KMS-11 (cell line): ENCODE data around the gene HMGXB3.

ENCODE experiments used
- H2AFZ ChIP-seq: fragments of 200-600 bp; sonication (generic); 2 replicates; pipeline ENCODE4 v1.6.1; 2016; ENCODE audit warnings: antibody characterized with exemption, mixed run types, low read depth
- H3K27ac ChIP-seq: fragments of 200-600 bp; sonication (generic); 2 replicates; pipeline ENCODE4 v1.6.1; 2016; ENCODE audit warnings: mild to moderate bottlenecking, mixed run types
- H3K27me3 ChIP-seq: fragments of 200-600 bp; sonication (generic); 2 replicates; pipeline ENCODE4 v1.6.1; 2017; ENCODE audit warnings: mild to moderate bottlenecking, low read depth, mixed run types, moderate library complexity; ENCODE audit not compliant: insufficient read depth
- H3K36me3 ChIP-seq: fragments of 200-600 bp; sonication (generic); 2 replicates; pipeline ENCODE4 v1.6.1; 2017; ENCODE audit warnings: mild to moderate bottlenecking, mixed run types; ENCODE audit not compliant: insufficient read depth
- H3K4me1 ChIP-seq: fragments of 200-600 bp; sonication (generic); 2 replicates; pipeline ENCODE4 v1.6.1; 2016; ENCODE audit warnings: mild to moderate bottlenecking, low read depth, mixed run types; ENCODE audit not compliant: poor library complexity, severe bottlenecking
- H3K4me2 ChIP-seq: fragments of 200-600 bp; sonication (generic); 2 replicates; pipeline ENCODE4 v1.7.0; 2016; ENCODE audit warnings: mild to moderate bottlenecking, mixed run types
- H3K4me3 ChIP-seq: fragments of 200-600 bp; sonication (generic); IDR thresholded peaks from 2 replicates; pipeline ENCODE4 v1.6.1; 2017; ENCODE audit warnings: low read depth, low read length, mixed read lengths; ENCODE audit not compliant: insufficient read depth
- H3K79me2 ChIP-seq: fragments of 200-600 bp; sonication (generic); 2 replicates; pipeline ENCODE4 v1.6.1; 2016; ENCODE audit warnings: low read depth, mixed run types; ENCODE audit not compliant: insufficient read depth
- H3K9ac ChIP-seq: fragments of 200-600 bp; sonication (generic); 2 replicates; pipeline ENCODE4 v1.6.1; 2016; ENCODE audit warnings: mild to moderate bottlenecking, mixed run types
- H4K20me1 ChIP-seq: fragments of 200-600 bp; sonication (generic); 2 replicates; pipeline ENCODE4 v1.6.1; 2016; ENCODE audit warnings: mild to moderate bottlenecking, mixed run types; ENCODE audit not compliant: insufficient read depth
- TF ChIP-seq, protein P1 (sequence below): fragments of 200-600 bp; sonication (generic); conservative IDR thresholded peaks from 2 replicates; pipeline ENCODE4 v1.6.1; 2017; ENCODE audit warnings: low read depth, mild to moderate bottlenecking, antibody characterized with exemption, low read length, moderate library complexity, mixed read lengths

HMGXB3 gene

DNA sequence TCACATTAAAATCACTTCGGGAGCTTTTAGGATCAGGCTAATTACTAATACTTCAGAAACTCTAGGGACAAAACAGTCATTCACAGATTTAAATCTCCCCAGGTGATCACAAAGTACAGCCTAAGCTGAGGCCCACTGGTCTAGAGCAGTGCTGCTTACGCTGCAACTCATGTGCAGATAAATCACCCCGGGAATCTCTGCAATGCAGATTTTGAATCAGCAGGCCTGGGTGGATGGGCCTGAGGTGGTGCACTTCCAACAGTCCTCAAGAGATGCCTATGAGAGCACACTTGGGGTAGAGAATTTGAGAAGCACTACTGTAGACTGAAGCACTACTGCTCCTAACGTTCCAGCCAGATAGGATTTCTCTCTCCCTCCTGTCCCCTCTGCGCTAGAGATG, 57.5 kb downstream of the HMGXB3 start:
- no peak overlapping the region for H3K4me3 ChIP-seq
- no peaks in the 10 kb centered on the region for H3K79me2 ChIP-seq
- no peaks in the 10 kb centered on the region for H3K27me3 ChIP-seq
- no peak overlapping the region for H3K4me2 ChIP-seq
- H3K4me1 ChIP-seq, result no peaks in the 10 kb centered on the region
- H2AFZ ChIP-seq, result no peak overlapping the region
- H3K9ac ChIP-seq, result no peak overlapping the region
- H3K27ac ChIP-seq, result no peak overlapping the region
- no peaks in the 10 kb centered on the region for H3K36me3 ChIP-seq
- H4K20me1 ChIP-seq, result no peaks in the 10 kb centered on the region
- TF ChIP-seq, protein P1, sequence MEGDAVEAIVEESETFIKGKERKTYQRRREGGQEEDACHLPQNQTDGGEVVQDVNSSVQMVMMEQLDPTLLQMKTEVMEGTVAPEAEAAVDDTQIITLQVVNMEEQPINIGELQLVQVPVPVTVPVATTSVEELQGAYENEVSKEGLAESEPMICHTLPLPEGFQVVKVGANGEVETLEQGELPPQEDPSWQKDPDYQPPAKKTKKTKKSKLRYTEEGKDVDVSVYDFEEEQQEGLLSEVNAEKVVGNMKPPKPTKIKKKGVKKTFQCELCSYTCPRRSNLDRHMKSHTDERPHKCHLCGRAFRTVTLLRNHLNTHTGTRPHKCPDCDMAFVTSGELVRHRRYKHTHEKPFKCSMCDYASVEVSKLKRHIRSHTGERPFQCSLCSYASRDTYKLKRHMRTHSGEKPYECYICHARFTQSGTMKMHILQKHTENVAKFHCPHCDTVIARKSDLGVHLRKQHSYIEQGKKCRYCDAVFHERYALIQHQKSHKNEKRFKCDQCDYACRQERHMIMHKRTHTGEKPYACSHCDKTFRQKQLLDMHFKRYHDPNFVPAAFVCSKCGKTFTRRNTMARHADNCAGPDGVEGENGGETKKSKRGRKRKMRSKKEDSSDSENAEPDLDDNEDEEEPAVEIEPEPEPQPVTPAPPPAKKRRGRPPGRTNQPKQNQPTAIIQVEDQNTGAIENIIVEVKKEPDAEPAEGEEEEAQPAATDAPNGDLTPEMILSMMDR, result no peak

DNA sequence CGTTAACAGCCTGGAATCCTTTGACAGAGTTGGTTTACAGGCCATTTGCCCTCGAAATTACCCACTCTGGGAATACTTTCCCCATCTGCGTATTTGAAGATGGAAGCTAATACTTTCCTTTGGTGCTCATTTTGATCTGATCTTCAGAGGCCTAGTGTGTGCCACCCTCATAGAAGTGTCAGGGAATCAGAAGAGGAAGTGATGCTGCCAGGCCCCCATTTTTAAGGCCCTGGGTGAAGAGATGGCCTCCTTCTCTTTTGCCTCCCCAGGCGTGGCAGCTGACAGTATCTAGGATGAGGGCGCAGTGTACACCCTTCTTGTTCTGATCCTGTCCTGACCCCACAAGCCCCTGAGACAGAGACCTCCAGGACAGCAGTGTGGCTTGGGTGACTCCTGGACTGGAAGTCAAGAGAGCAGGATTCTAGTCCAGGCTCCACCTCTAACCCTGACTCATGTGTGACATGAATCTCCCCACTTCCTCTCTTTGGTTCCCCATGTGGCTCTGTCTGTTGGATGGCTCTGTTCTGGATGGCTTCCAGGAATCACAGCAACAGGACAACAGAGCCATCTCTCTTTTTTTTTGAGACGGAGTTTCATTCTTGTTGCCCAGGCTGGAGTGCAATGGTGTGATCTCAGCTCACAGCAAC, 58.1 kb downstream of the HMGXB3 start:
- Histone ChIP-seq H3K27ac (no peak overlapping the region), H3K4me3 (no peak overlapping the region), H3K4me2 (no peak overlapping the region), H3K4me1 (no peaks in the 10 kb centered on the region), H3K27me3 (no peaks in the 10 kb centered on the region), H3K9ac (no peak overlapping the region), H2AFZ (no peak overlapping the region), H3K79me2 (no peaks in the 10 kb centered on the region), H3K36me3 (no peaks in the 10 kb centered on the region), H4K20me1 (no peaks in the 10 kb centered on the region)
- TF ChIP-seq, protein P1, result no peak

DNA sequence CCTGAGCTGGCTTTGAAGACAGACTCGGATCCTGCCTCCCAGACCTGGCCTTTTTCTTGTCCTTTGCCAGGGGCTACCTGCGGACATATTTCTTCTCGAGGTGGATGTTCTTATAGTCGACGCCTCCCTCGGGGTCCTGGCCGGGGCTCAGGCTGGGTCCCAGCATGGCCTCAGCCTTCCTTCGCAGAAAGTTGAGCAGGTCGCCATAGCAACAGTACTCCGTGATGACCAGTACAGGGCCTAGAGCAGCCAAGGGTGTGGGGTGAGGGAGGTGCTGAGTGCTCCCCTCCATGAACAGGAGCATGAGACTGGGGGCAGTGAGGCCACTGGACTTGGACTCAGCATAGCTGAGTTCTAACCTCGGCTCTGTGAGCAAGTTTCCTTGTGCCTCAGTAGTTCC, 59.1 kb downstream of the HMGXB3 start:
- Histone ChIP-seq H3K27ac (no peak overlapping the region), H3K36me3 (no peaks in the 10 kb centered on the region), H3K9ac (no peak overlapping the region), H3K4me3 (no peak overlapping the region), H3K4me2 (no peak overlapping the region), H3K4me1 (no peaks in the 10 kb centered on the region), H2AFZ (no peak overlapping the region), H3K79me2 (no peaks in the 10 kb centered on the region), H3K27me3 (no peaks in the 10 kb centered on the region), H4K20me1 (no peaks in the 10 kb centered on the region)
- TF ChIP-seq, protein P1, result no peak

DNA sequence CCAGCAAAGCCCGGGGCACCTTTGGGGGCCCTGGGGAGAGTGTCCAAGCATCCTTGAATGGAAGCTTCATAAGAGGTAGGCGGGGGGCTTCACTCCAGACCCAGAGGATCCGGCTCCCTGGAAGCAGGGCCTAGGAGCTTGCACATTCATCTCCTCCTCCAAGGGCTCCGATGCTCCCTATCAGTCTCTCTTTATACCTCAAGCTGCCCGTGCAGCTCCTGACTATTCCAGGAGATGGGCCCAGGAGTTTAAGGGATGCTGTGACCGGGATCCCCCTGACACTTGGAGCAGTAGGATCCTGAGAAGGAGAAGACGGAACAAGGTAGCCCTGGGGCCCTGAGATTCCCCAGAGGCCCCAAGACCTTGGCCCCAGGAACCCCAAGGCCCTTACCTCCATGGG, 59.9 kb downstream of the HMGXB3 start:
- TF ChIP-seq, protein P1, result no peak
- Histone ChIP-seq H3K9ac (no peak overlapping the region), H3K4me2 (no peak overlapping the region), H2AFZ (no peak overlapping the region), H4K20me1 (no peaks in the 10 kb centered on the region), H3K4me3 (no peak overlapping the region), H3K27me3 (no peaks in the 10 kb centered on the region), H3K36me3 (no peaks in the 10 kb centered on the region), H3K4me1 (no peaks in the 10 kb centered on the region), H3K27ac (no peak overlapping the region), H3K79me2 (no peaks in the 10 kb centered on the region)
